ENCODE results near the gene NCDN.

NCDN gene

GRCh38 chr1:35554266-35555211 is 3.1 kb upstream of the NCDN start:
- DNase-seq (no peak), ATAC-seq (no peak)

DNA sequence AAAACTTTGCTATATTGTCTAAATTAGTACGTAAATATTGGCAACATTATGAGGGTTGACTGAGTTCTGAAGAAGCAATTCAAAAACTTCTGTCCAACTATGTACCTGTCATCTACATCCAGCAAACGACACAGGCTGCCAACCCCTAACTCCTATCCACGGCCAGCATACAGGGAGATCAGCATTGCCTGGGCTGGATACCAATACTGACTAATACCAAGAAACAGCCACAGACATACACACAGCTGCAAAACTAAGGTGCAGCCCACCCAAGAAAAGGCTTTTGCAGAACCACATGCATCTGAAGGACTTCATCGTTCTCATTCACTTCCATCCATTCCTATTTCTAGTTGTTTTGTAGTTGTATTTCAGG is 2.4 kb upstream of the NCDN start:
- DNase-seq (no peak), ATAC-seq (no peak)

DNA sequence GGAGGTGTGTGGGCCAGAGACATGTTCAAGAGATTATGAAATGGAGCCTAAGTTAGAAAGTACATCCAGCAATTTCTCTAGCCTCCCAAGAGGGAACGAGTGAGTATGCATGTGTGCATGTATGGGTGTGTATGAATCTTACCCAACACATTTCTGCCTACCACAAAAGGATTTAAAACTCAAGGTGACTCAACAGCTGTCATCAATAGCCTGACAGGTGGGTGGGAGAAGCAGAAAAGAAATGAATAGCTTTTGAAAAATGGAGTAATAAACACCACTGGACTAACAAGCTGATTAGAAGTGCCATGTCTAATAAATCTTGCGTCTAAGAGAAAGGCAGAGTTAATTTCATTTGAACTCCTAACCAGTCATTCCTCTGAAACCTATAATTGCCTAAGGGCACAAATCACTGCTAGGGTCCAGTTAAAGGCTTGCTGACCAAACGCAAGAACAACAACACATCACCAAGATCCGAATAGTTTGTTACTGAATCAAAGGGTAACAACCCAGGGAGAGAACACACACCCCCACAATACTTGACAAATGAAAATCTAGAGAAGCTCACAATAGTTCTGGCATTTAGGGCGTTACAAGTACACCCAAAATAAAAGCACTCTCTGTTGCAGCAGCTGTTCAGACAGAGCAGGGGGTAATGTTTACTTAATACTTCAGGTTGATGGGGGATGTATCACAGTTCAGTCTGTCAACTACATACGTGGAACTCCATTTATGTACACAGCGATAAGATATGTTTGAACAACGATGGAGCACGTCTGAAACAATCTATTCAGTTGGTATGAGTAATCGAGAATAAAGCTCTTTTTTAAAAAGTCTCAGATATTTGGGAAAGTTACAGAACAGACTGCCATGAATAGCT is 1.8 kb upstream of the NCDN start:
- no peak for DNase-seq
- ATAC-seq, result no peak

DNA sequence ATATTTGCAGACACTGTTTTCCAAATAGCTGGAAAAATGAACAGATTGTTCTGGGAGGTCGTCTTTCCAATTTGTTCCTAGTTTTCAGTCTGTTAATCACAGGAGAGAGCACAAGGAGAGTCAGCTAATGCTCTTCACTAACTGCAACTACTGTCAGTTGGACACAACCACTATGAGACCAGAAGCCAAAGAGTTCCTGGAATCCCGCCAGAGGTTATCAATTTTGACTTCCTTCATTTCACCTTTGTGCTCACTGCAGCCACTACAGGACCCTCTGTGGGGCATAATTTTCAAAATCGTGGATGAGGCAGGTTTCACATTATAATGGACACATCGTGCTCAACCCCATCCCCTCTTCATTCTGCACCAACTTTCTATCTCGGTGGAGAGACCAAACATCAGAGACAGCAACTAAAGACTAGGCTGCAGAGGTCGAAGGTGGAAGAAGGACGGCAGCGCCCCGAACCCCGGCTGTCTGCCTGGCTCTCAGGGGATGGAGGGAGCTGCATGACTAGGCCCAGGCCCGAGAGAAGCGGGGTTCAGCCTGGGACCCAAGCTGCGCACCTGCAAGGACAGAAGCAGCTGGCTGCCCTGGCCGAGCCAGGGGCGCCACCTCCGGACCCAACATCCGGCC is 998 bp upstream of the NCDN start:
- no peak for DNase-seq
- no peak for ATAC-seq

DNA sequence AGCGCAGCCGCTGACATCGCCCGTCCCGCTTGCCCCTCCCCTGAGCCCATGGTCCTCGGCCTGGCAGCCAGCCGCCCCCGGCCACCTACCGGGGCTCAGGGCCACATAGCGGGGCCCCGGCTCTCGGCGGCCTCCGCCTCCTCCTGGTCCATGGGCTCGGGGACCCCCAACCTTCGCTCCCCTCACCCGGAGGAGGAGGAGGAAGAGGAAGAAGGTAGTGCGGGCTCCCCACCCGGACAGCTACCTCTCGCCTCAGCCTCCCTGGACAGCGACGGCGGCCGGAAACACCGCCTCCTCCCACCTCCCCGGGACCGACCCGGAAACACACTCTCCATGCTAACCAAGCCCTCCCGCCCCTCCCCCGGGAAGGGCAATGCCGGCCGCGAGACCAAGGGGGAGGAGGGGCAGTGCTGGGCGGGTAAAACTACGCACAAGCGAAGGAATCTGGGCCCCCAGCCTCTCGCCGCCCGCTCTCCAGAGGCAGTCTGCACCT is 435 bp upstream of the NCDN start, which contains the start of gene KIAA0319L:
Gene KIAA0319L, minus strand, starts transcription at position 286 of the 493 bp plus-strand sequence. CDS start 2,912 bp downstream, outside the sequence.
- ATAC-seq (peak; percentile 78), DNase-seq (peak; percentile 83)

GRCh38 chr1:35558374-35559316 is 1.0 kb downstream of the NCDN start:
- DNase-seq (peak; percentile 35), ATAC-seq (no peak)

DNA sequence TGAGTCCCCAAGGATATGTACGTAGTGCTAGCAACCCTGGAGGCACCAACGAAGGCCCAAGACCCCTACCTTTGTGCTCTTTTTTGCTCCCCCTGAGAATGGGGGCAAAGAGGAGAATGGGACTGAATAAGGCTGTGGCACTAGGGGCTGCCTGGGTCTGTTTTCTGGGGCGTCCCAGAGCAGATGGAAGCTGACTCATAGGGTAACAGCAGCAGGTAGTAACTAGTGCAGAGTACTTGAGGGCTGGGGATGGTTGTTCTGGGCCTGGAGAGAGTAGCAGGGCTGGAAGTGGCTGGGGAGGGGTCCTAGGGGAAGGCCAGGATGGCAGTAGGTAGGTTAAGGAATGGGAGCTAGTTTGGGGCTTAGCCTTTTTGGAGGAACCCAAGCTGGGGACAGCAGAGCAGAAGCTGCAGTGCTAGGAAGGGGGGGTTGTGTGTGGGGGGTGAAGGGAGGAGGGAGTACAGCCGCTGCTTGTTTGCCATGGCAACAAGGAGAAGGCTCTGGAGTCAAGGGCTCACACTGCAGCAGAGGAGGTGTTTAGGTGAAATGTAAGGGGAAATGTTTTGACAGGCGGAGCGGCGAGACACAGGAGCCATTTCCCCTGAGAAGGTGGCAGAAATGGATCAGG is 1.8 kb downstream of the NCDN start:
- ATAC-seq (no peak), DNase-seq (no peak)

GRCh38 chr1:35560256-35561225 is 2.9 kb downstream of the NCDN start:
- DNase-seq (no peak), ATAC-seq (no peak)

- no peak for DNase-seq
- ATAC-seq, result no peak
These were observed 3.8 kb downstream of the NCDN start for GRCh38 chr1:35561297-35561971.

DNA sequence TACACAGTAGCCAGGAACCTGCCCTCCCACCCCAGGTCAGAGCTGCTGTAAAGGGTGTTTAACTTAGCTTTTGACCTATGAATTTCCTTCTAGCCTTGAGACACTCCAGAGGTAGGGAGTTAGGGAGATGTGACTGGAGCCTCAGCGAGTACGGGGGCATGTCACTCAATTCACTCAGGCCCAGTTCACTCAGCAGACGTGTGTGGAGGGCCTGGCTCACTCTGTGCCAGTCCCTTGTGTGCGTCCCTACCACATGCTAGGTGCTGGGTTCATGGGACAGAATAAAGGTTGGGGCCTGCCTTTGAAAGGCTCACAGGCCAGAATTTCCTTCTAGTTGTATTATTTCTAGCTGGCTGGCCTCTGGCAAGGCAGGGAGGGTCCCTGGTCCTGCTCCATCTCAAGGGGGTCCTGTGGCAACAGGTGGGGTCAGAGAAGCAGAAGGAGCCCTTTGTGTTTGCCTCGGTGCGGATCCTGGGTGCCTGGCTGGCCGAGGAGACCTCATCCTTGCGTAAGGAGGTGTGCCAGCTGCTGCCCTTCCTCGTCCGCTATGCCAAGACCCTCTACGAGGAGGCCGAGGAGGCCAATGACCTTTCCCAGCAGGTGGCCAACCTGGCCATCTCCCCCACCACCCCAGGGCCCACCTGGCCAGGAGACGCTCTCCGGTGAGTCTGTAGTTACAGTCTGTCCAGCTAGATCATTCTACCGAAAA is 4.5 kb downstream of the NCDN start:
- ATAC-seq, result no peak
- DNase-seq, result no peak

DNA sequence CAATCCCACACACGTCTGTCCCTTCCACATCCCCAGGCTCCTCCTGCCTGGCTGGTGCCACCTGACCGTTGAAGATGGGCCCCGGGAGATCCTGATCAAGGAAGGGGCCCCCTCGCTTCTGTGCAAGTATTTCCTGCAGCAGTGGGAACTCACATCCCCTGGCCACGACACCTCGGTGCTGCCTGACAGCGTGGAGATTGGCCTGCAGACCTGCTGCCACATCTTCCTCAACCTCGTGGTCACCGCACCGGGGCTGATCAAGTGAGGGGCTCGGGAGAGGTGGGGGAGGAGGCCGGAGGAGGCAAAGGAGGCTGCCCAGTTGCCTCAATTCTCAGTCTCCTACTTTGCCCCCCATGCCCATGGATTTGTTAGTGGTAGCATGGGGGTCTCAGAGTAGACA is 5.6 kb downstream of the NCDN start:
- no peak for DNase-seq

DNA sequence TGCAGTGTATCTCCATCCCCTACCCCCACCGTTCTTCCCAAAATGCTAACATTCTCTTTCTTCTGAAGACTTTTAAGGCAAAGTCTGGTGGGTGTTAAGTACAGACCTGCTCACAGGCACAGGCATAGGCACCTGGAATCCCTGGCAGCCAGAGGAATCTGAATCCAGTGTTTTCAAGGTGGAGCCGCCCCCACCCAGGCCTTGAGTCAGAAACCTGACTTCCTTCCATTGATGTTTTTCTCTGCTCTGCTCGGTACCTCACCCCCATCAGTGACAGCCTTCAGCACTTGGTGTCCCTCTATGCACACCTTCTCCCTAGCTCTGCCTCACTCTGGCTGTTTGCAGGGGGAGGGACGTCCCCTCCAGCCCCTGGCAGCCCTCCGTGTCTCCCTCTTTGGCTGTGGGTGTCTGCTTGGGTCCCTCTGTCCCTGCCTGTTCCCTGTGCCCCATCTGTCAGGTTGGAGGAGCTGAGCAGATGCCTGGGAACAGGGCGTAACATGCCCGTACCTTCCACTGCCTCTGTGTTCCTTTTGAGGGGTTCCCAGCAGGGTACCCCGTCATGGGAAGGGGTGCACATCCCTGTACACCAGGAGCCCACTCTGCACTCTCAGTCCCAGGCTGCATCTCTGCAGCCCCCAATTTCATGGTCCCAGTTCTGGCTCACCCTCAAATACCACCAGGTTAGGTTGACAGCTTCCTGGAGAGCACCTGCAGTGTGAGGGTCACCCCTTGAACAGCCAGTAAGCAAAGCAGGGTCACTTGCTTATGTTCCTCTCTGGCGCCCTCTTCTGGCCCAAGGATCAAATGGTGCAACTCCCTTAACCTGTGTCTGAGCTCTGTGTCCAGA is 6.7 kb downstream of the NCDN start:
- DNase-seq (peak; percentile 87), ATAC-seq (peak; percentile 65)

More for the DNA sequence above, 5.6 kb downstream of the NCDN start:
- ATAC-seq, result no peak

- ATAC-seq (no peak), DNase-seq (no peak)
These were observed 7.5 kb downstream of the NCDN start for GRCh38 chr1:35564884-35565741.

DNA sequence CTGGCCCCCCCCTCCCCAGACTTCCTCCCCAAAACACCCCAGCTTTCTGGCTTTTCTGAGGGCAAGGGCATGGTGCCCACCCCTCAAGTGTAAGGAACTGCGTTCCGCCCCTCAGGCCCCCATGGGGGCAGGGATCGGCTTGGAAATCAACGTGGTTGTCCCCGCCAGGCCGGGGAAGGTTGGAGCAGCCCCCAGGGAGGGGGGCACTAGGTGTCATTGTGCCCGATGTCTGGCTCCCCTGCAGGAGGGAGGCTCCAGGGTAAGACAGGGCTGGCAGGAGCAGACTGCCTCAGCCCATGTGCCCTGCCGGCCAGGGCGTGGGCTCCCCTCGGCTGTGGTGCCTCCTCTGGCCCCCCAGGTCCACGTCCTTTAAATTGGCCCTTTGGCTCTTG is 8.1 kb downstream of the NCDN start:
- ATAC-seq, result no peak
- DNase-seq, result no peak

GRCh38 chr1:35567947-35568558 is 10.5 kb downstream of the NCDN start:
- DNase-seq, result no peak
- ATAC-seq, result no peak

DNA sequence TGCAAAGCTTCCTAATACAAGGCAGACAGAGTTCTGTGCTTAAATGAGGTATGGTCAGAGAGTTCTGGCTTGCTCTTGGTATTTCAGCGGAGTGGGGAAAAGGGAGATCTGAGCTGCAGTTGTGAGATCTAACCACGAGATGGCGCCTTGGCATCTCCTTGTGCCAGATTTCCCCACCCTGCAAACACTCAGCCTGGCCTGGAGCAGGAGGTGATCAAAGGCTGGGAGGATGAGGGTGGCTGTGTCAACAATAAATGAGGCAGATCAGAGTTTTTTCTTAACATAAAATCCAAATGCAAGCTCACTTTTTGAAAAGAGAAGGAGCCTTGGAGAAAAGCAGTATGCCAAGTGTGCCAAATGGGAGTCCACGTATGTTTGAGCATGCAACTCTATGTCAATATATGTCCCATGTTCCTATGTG is 11.4 kb downstream of the NCDN start:
- ATAC-seq (peak; percentile 49), DNase-seq (peak; percentile 67)

Measured in stimulated activated naive CD8-positive, alpha-beta T cell treated with anti-CD3 and anti-CD28 coated beads, Interleukin-15, Interleukin-2, amounts not matched to agents 100 U/mL and 50 U/mL, for 24 hours (primary cell).